ENCODE measurements around the gene CDT1. TPM values are rescaled to one million over a fixed set of nuclear protein-coding genes. Genes with fewer than 3 reads are reported as not detected.

Gene CDT1
- total RNA-seq, 1 experiment from 2014 or later = 39.9 TPM

DNA sequence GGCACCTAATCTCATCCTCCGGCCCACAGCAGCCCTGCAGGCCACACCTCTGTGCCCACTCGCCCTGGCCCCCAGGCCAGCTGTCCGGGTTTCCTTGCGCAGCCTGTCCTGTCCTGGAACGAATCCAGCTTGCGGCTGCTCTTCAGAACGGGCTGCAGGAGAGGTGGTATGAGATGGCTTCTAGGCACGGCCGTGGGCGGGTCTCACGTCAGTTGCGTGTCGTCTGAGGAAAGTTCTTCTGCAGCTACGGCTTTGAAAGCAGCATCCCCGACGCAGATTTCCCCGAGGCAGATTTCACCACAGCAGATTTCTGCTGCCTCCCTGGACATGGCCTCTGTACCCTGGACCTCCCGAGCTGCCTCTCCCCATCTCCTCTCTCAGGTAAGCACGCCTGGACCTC is 35.0 kb downstream of the CDT1 start:
- ATAC-seq (no peak), DNase-seq (ENCODE audit: low read depth, low spot score) (no peak)
- no peaks in the 10 kb centered on the region for H3K27me3 ChIP-seq (ENCODE audit: control insufficient read depth, insufficient read depth, low read length)
- in situ Hi-C loops (cut with HindIII; ENCODE audit: low pct_unique_long_range_greater_than_20kb, low sequenced_read_pairs) (no loop called here), intact Hi-C loops (cut with micrococcal nuclease; ENCODE audit: unreplicated experiment) (no loop called here)
- H3K9me3 ChIP-seq (ENCODE audit: control insufficient read depth, insufficient read depth, low read depth, low read length) = no peaks in the 10 kb centered on the region
- CTCF ChIA-PET = no interaction called here
- no peak overlapping the region for H3K4me3 ChIP-seq (ENCODE audit: low read depth in 2 of 2, low read length in 2 of 2)
- POLR2A ChIA-PET = no interaction called here
- TF ChIP-seq POLR2AphosphoS5 (IDR thresholded peaks at IDR 0.05; ENCODE audit: low read depth, low read length) (no peak), SIN3A (IDR thresholded peaks at IDR 0.05; ENCODE audit: borderline replicate concordance, insufficient read depth, low read depth, low read length) (no peak), TCF7L2 (IDR thresholded peaks at IDR 0.05; ENCODE audit: low read depth, low read length) (no peak)
- TF ChIP-seq, protein P1, sequence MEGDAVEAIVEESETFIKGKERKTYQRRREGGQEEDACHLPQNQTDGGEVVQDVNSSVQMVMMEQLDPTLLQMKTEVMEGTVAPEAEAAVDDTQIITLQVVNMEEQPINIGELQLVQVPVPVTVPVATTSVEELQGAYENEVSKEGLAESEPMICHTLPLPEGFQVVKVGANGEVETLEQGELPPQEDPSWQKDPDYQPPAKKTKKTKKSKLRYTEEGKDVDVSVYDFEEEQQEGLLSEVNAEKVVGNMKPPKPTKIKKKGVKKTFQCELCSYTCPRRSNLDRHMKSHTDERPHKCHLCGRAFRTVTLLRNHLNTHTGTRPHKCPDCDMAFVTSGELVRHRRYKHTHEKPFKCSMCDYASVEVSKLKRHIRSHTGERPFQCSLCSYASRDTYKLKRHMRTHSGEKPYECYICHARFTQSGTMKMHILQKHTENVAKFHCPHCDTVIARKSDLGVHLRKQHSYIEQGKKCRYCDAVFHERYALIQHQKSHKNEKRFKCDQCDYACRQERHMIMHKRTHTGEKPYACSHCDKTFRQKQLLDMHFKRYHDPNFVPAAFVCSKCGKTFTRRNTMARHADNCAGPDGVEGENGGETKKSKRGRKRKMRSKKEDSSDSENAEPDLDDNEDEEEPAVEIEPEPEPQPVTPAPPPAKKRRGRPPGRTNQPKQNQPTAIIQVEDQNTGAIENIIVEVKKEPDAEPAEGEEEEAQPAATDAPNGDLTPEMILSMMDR (IDR thresholded peaks at IDR 0.05) = no peak
- TF ChIP-seq, protein P2, sequence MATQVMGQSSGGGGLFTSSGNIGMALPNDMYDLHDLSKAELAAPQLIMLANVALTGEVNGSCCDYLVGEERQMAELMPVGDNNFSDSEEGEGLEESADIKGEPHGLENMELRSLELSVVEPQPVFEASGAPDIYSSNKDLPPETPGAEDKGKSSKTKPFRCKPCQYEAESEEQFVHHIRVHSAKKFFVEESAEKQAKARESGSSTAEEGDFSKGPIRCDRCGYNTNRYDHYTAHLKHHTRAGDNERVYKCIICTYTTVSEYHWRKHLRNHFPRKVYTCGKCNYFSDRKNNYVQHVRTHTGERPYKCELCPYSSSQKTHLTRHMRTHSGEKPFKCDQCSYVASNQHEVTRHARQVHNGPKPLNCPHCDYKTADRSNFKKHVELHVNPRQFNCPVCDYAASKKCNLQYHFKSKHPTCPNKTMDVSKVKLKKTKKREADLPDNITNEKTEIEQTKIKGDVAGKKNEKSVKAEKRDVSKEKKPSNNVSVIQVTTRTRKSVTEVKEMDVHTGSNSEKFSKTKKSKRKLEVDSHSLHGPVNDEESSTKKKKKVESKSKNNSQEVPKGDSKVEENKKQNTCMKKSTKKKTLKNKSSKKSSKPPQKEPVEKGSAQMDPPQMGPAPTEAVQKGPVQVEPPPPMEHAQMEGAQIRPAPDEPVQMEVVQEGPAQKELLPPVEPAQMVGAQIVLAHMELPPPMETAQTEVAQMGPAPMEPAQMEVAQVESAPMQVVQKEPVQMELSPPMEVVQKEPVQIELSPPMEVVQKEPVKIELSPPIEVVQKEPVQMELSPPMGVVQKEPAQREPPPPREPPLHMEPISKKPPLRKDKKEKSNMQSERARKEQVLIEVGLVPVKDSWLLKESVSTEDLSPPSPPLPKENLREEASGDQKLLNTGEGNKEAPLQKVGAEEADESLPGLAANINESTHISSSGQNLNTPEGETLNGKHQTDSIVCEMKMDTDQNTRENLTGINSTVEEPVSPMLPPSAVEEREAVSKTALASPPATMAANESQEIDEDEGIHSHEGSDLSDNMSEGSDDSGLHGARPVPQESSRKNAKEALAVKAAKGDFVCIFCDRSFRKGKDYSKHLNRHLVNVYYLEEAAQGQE (IDR thresholded peaks at IDR 0.05; ENCODE audit: insufficient read depth in 1 of 2, low read depth in 2 of 2, low read length in 1 of 2) = no peak
- H3K4me1 ChIP-seq (ENCODE audit: control insufficient read depth, insufficient read depth, low read length) = no peaks in the 10 kb centered on the region
- H3K27ac ChIP-seq (ENCODE audit: low read length) = no peak overlapping the region
- peaks cover 2% of the 10 kb centered on the region; the same call in 1 of the 2 replicates for H3K36me3 ChIP-seq (ENCODE audit: control insufficient read depth, insufficient read depth, low read length)
- BruUV-seq (replicated peaks) = no TSS peak

DNA sequence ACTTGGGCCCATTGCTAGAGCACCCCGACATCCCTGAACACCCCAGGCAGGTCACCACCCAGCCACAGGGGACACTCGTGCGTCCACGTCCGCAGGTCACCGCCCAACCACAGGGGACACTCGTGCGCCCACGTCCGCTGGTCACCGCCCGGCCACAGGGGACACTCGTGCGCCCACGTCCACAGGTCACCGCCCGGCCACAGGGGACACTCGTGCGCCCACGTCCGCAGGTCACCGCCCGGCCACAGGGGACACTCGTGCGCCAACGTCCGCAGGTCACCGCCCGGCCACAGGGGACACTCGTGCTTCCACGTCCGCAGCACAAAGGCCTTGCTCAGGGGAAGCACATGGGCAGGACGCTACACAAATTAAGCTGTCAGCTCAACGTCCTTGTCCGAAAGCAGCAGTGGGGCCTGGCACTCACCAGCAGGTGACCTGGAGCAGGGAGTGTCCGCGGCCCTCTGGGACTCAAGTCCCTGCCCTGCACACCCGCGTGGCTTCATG is 35.5 kb downstream of the CDT1 start:
- no peak overlapping the region for H3K4me3 ChIP-seq (ENCODE audit: low read depth in 2 of 2, low read length in 2 of 2)
- BruUV-seq (replicated peaks) = no TSS peak
- intact Hi-C loops (cut with micrococcal nuclease; ENCODE audit: unreplicated experiment) = no loop called here
- no peak overlapping the region for H3K27ac ChIP-seq (ENCODE audit: low read length)
- no peak for TF ChIP-seq POLR2AphosphoS5 (IDR thresholded peaks at IDR 0.05; ENCODE audit: low read depth, low read length)
- TF ChIP-seq, protein P1 (IDR thresholded peaks at IDR 0.05) = peak; percentile 48; the same call in 1 of the 2 replicates
- peaks cover 2% of the 10 kb centered on the region; the same call in 1 of the 2 replicates for H3K36me3 ChIP-seq (ENCODE audit: control insufficient read depth, insufficient read depth, low read length)
- no peaks in the 10 kb centered on the region for H3K27me3 ChIP-seq (ENCODE audit: control insufficient read depth, insufficient read depth, low read length)
- CTCF ChIA-PET = no interaction called here
- no peak for DNase-seq (ENCODE audit: low read depth, low spot score)
- in situ Hi-C loops (cut with HindIII; ENCODE audit: low pct_unique_long_range_greater_than_20kb, low sequenced_read_pairs) = no loop called here
- ATAC-seq = no peak
- H3K9me3 ChIP-seq (ENCODE audit: control insufficient read depth, insufficient read depth, low read depth, low read length) = no peaks in the 10 kb centered on the region
- no peaks in the 10 kb centered on the region for H3K4me1 ChIP-seq (ENCODE audit: control insufficient read depth, insufficient read depth, low read length)
- POLR2A ChIA-PET = no interaction called here
